Gastrocnemius medialis (tissue), 4 donors: ENCODE measurements around the gene COQ9. TPM values are rescaled to one million over a fixed set of nuclear protein-coding genes. Genes with fewer than 3 reads are reported as not detected.

ENCODE experiments used
- ATAC-seq, 2 donors: fragments of 150-250 bp; one replicate each; pipeline ENCODE4 v1.9.1; 2016
- DNase-seq, 2 donors: peaks; one replicate each; pipeline ENCODE4 v3.0.0-alpha.2; 2019
- H3K27ac ChIP-seq, 4 donors: fragments of 200-600 bp; sonication (generic); 1 replicate in 1 of 4; 2 replicates in 3 of 4; pipeline ENCODE4 v1.5.1; 2016 to 2018; ENCODE audit warnings: mild to moderate bottlenecking in 2 of 4, moderate library complexity in 1 of 4
- H3K27me3 ChIP-seq, 3 donors: fragments of 200-600 bp; sonication (generic) in 2 of 3; 1 replicate in 1 of 3; 2 replicates in 2 of 3; pipeline versions ENCODE4 v1.5.1 to v1.6.0; 2016 to 2019; ENCODE audit warnings: mild to moderate bottlenecking in 1 of 3, moderate library complexity in 1 of 3
- H3K36me3 ChIP-seq, 2 donors: fragments of 200-600 bp; sonication (generic) in 1 of 2; one replicate each; pipeline ENCODE4 v1.5.1; 2017 to 2018
- H3K4me1 ChIP-seq, 2 donors: fragments of 200-600 bp; sonication (generic) in 1 of 2; one replicate each; pipeline ENCODE4 v1.5.1; 2016 to 2017; ENCODE audit warnings: mild to moderate bottlenecking in 2 of 2
- H3K4me3 ChIP-seq, 4 donors: fragments of 200-600 bp; sonication (generic) in 3 of 4; 1 replicate in 1 of 4; 2 replicates in 3 of 4; pipeline ENCODE4 v1.5.1; 2016 to 2019; ENCODE audit warnings: mild to moderate bottlenecking in 2 of 4
- H3K9me3 ChIP-seq, 3 donors: fragments of 200-600 bp; sonication (generic) in 2 of 3; 1 replicate in 1 of 3; 2 replicates in 2 of 3; pipeline ENCODE4 v1.5.1; 2016 to 2019
- POLR2A ChIP-seq, 2 donors: fragments of 450-650 bp; IDR thresholded peaks; one replicate each; pipeline ENCODE4 v1.6.1; 2017; ENCODE audit warnings: antibody characterized with exemption in 2 of 2, mild to moderate bottlenecking in 2 of 2, moderate library complexity in 2 of 2
- in situ Hi-C, 4 donors: fragments of 200-750 bp; cut with MboI; loops; one replicate each; pipeline versions ENCODE4 v1.15.0 to v1.8.0; 2017; ENCODE audit warnings: low sequenced_read_pairs in 4 of 4
- intact Hi-C: fragments of 100-400 bp; cut with DNase I; formaldehyde crosslinking; loops from one replicate; pipeline ENCODE4 v1.15.1; 2023; ENCODE audit warnings: low total_unique reads
- total RNA-seq, 4 donors: library from RNA; depleted of rRNA; stranded (reverse); fragments of >200 nt; gene quantifications; one replicate each; pipeline versions ENCODE4 v1.1.0 to v1.2.3, GENCODE V29; 2016
- TF ChIP-seq, protein P1 (sequence below), 5 experiments: fragments of 450-650 bp in 3 of 5; fragments of 200-600 bp in 2 of 5; sonication (generic) in 2 of 5; IDR thresholded peaks in 4 of 5; conservative IDR thresholded peaks in 1 of 5; 1 replicate in 4 of 5; 2 replicates in 1 of 5; pipeline ENCODE4 v1.5.1; 2016 to 2019; ENCODE audit warnings: antibody characterized with exemption in 5 of 5, mild to moderate bottlenecking in 3 of 5, moderate library complexity in 3 of 5

COQ9 gene
- total RNA-seq, 4 donors from 2014 or later, result 107 to 171 (median 135) TPM

DNA sequence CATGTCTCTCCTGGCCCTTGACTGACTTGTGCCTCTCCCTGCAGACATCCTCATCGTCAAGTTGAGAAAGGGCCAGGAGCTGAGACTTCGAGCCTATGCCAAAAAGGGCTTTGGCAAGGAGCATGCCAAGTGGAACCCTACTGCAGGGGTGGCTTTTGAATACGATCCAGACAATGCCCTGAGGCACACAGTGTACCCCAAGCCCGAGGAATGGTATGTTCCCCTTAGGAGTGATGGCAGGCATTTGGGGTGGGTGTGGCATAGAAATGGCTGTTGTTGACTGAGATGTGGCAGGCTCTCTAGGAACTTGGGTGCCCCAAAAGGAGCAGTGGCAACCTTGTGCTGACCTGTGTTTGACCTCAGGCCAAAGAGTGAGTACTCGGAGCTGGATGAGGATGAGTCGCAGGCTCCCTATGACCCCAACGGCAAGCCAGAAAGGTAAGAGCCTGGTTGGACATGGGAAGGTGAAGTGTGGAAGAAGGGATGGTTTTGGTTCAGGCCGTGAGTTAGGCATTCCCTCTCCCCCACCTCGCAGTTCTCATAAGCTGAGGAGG, 22.7 kb downstream of the COQ9 start:
- in situ Hi-C loops (no loop called here), intact Hi-C loops (no loop called here)
- H3K27ac ChIP-seq, result no peak overlapping the region
- H3K4me3 ChIP-seq, result no peak overlapping the region
- H3K9me3 ChIP-seq, result no peaks in the 10 kb centered on the region
- DNase-seq (no peak), ATAC-seq (no peak)
- peaks cover 8 to 12% of the 10 kb centered on the region in 2 donors for H3K4me1 ChIP-seq
- no peak for TF ChIP-seq POLR2A (IDR thresholded peaks at IDR 0.05)
- TF ChIP-seq, protein P1, sequence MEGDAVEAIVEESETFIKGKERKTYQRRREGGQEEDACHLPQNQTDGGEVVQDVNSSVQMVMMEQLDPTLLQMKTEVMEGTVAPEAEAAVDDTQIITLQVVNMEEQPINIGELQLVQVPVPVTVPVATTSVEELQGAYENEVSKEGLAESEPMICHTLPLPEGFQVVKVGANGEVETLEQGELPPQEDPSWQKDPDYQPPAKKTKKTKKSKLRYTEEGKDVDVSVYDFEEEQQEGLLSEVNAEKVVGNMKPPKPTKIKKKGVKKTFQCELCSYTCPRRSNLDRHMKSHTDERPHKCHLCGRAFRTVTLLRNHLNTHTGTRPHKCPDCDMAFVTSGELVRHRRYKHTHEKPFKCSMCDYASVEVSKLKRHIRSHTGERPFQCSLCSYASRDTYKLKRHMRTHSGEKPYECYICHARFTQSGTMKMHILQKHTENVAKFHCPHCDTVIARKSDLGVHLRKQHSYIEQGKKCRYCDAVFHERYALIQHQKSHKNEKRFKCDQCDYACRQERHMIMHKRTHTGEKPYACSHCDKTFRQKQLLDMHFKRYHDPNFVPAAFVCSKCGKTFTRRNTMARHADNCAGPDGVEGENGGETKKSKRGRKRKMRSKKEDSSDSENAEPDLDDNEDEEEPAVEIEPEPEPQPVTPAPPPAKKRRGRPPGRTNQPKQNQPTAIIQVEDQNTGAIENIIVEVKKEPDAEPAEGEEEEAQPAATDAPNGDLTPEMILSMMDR (IDR thresholded peaks at IDR 0.05 in 4 of 5, conservative IDR thresholded peaks at IDR 0.05 in 1 of 5), result no peak
- peaks cover 0 to 68% of the 10 kb centered on the region in 2 donors for H3K36me3 ChIP-seq
- H3K27me3 ChIP-seq, result no peaks in the 10 kb centered on the region

DNA sequence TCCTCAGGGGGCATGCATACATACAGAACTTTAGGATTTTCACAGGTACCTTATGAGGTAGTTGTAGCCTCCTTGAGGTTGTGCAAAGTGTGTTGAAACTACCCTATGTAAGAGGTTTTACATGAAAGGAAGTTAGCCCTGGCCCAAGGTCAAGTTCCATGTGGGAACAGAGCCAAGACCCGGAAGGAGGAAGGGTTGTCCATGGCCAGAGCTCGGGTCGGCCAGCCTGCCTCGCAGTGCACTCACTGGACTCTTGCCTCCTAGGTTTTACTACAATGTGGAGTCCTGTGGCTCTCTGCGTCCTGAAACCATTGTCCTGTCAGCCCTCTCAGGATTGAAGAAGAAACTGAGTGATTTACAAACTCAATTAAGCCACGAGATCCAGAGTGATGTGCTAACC, 23.4 kb downstream of the COQ9 start:
- ATAC-seq (peak in 1 of 2 donors; percentile 50), DNase-seq (peak in 1 of 2 donors; percentile 43)
- H3K9me3 ChIP-seq, result no peaks in the 10 kb centered on the region
- H3K27me3 ChIP-seq, result no peaks in the 10 kb centered on the region
- intact Hi-C loops, result no loop called here
- TF ChIP-seq, protein P1 (IDR thresholded peaks at IDR 0.05 in 4 of 5, conservative IDR thresholded peaks at IDR 0.05 in 1 of 5), result no peak
- no peak for TF ChIP-seq POLR2A (IDR thresholded peaks at IDR 0.05)
- peaks cover 0 to 65% of the 10 kb centered on the region in 2 donors for H3K36me3 ChIP-seq
- peak overlapping the region in 2 of 4 donors; percentile 1 to 30 for H3K27ac ChIP-seq
- no peak overlapping the region for H3K4me3 ChIP-seq
- in situ Hi-C loops, result no loop called here
- peaks cover 6 to 12% of the 10 kb centered on the region in 2 donors for H3K4me1 ChIP-seq

DNA sequence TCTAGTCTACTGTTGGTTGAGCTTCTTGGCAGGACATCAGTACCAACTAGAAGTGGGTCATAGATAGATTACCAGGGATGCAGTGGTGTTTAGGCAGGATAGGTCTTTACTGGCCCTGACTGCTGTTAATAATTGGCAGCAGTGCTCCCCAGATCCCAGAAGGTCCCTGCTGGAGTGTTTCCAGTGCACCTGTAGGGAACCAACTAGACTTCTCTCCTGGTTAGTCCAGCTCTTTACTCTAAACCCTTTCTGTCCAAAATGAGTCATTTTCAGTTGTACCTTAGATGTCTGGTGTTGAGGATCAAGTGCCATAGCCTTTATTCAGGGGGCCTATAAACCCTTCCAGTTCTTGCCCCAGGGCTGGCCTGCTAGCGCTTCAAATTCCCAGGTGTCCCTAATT, 23.9 kb downstream of the COQ9 start:
- H3K4me1 ChIP-seq, result peaks cover 6 to 12% of the 10 kb centered on the region in 2 donors
- DNase-seq (no peak), ATAC-seq (no peak)
- no peaks in the 10 kb centered on the region for H3K27me3 ChIP-seq
- H3K36me3 ChIP-seq, result peaks cover 0 to 61% of the 10 kb centered on the region in 2 donors
- no peak overlapping the region for H3K4me3 ChIP-seq
- intact Hi-C loops, result no loop called here
- H3K27ac ChIP-seq, result peak overlapping the region in 1 of 4 donors; percentile 1
- no peaks in the 10 kb centered on the region for H3K9me3 ChIP-seq
- TF ChIP-seq, protein P1 (IDR thresholded peaks at IDR 0.05 in 4 of 5, conservative IDR thresholded peaks at IDR 0.05 in 1 of 5), result no peak
- TF ChIP-seq POLR2A (IDR thresholded peaks at IDR 0.05), result no peak
- in situ Hi-C loops, result no loop called here

DNA sequence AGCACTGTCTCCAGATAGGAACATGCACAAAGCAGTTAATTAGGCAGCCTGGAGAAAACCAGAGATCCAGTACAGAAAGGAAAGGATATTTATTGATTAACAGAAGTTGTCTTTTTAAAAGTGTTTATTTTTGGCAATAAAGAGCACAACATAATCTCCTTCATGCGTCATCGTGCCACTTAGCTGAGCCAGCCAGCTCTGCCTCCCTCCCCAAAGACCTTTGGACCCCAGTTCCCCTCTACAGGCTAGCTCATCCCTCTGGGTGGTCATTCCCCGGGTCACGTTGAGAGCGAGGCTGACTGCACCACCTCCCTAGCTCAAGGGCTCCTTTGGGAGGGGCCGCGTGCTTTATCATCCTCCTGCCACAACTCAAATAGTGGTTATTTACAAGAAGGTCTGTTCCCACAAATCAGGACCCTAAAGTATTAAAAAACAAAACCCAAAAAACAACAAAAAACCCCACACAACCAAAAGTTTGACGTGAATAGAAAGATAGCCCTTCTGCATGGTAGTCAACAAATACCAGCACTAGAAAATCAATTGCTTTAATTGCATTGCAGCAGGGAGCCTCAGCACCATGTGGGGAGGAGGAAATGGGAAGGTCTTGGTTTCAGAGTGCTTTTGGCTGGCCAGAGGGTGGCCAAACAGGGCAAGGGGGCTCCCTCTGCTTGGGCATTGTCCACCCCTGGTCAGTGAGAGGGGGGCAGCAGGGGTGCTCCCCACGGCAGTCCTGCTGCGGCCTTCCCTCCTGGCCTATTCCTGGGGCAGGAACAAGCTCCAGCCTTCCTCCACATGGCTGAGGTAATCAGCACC, 24.8 kb downstream of the COQ9 start:
- H3K36me3 ChIP-seq, result peaks cover 0 to 53% of the 10 kb centered on the region in 2 donors

More for the DNA sequence above, 24.8 kb downstream of the COQ9 start:
- peaks cover 6 to 12% of the 10 kb centered on the region in 2 donors for H3K4me1 ChIP-seq
- no peak for DNase-seq
- in situ Hi-C loops, result no loop called here
- intact Hi-C loops, result no loop called here
- no peak overlapping the region for H3K4me3 ChIP-seq
- no peaks in the 10 kb centered on the region for H3K27me3 ChIP-seq
- H3K27ac ChIP-seq, result no peak overlapping the region
- TF ChIP-seq POLR2A (IDR thresholded peaks at IDR 0.05), result no peak
- TF ChIP-seq, protein P1 (IDR thresholded peaks at IDR 0.05 in 4 of 5, conservative IDR thresholded peaks at IDR 0.05 in 1 of 5), result no peak
- ATAC-seq, result no peak
- no peaks in the 10 kb centered on the region for H3K9me3 ChIP-seq
